ENCODE data around the gene WASL.

The WASL gene

DNA sequence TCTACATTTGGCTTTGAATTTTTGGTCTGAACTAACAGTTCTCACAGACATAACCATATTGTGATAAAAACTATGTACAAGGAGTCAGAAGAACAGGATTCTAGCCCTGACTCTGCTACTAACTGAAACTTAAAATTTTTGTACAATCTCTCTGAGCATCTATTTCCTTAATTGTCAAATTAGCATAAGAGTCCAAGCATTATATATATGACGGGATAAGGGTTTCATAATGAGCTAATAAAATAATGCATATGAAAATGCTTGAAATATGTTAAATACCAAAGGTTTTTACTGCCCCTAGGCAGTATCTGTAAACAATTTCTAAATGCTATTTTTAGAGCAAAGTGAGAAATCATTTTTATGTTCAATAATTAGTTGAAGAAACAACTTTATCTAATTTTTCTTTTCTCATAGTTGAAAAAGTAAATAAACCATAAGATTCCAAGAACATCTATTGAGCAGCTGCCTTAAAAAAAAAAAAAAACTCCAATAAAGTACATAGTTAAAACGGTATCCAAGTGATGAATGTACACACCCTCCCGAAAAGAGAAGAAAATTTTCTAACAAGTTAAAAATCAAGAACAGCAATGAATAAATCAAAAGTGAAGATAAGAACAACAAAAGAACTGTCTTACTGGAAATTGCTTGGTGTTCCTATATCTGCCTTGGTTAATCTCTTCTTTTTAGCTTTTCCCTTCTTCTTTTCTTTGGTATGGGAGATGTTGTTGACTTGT, 52.7 kb downstream of the WASL start:
- no peak overlapping the region for H2AFZ ChIP-seq (ENCODE audit: low read length, unreplicated experiment)
- no peaks in the 10 kb centered on the region for H3K27me3 ChIP-seq (ENCODE audit: insufficient read depth, low read length)
- no peaks in the 10 kb centered on the region for H3K4me1 ChIP-seq (ENCODE audit: control insufficient read depth, insufficient read depth, low read length, unreplicated experiment)
- no peak overlapping the region for H3K4me3 ChIP-seq (ENCODE audit: low read depth, low read length)
- H3K27ac ChIP-seq (ENCODE audit: low read depth, low read length): no peak overlapping the region
- H3K79me2 ChIP-seq (ENCODE audit: control insufficient read depth, insufficient read depth, low read length, unreplicated experiment): no peaks in the 10 kb centered on the region
- peaks cover 3% of the 10 kb centered on the region; the same call in 1 of the 2 replicates for H3K36me3 ChIP-seq (ENCODE audit: insufficient read depth, low read length)

GRCh38 chr7:123692471-123692877, 56.3 kb downstream of the WASL start:
- no peaks in the 10 kb centered on the region for H3K79me2 ChIP-seq (ENCODE audit: control insufficient read depth, insufficient read depth, low read length, unreplicated experiment)
- H3K27ac ChIP-seq (ENCODE audit: low read depth, low read length): no peak overlapping the region
- no peak overlapping the region for H3K4me3 ChIP-seq (ENCODE audit: low read depth, low read length)
- no peaks in the 10 kb centered on the region for H3K4me1 ChIP-seq (ENCODE audit: control insufficient read depth, insufficient read depth, low read length, unreplicated experiment)
- no peak overlapping the region for H2AFZ ChIP-seq (ENCODE audit: low read length, unreplicated experiment)
- peaks cover 10% of the 10 kb centered on the region for H3K36me3 ChIP-seq (ENCODE audit: insufficient read depth, low read length)
- no peaks in the 10 kb centered on the region for H3K27me3 ChIP-seq (ENCODE audit: insufficient read depth, low read length)

GRCh38 chr7:123690550-123690949, 58.3 kb downstream of the WASL start:
- Histone ChIP-seq H3K79me2 (ENCODE audit: control insufficient read depth, insufficient read depth, low read length, unreplicated experiment) (no peaks in the 10 kb centered on the region), H3K36me3 (ENCODE audit: insufficient read depth, low read length) (peaks cover 10% of the 10 kb centered on the region), H3K27ac (ENCODE audit: low read depth, low read length) (no peak overlapping the region), H2AFZ (ENCODE audit: low read length, unreplicated experiment) (no peak overlapping the region), H3K27me3 (ENCODE audit: insufficient read depth, low read length) (no peaks in the 10 kb centered on the region), H3K4me1 (ENCODE audit: control insufficient read depth, insufficient read depth, low read length, unreplicated experiment) (no peaks in the 10 kb centered on the region), H3K4me3 (ENCODE audit: low read depth, low read length) (no peak overlapping the region)

GRCh38 chr7:123689250-123689649, 59.6 kb downstream of the WASL start:
- H3K4me1 ChIP-seq (ENCODE audit: control insufficient read depth, insufficient read depth, low read length, unreplicated experiment): no peaks in the 10 kb centered on the region
- H3K4me3 ChIP-seq (ENCODE audit: low read depth, low read length): no peak overlapping the region
- H3K27me3 ChIP-seq (ENCODE audit: insufficient read depth, low read length): no peaks in the 10 kb centered on the region
- H3K27ac ChIP-seq (ENCODE audit: low read depth, low read length): no peak overlapping the region
- H2AFZ ChIP-seq (ENCODE audit: low read length, unreplicated experiment): no peak overlapping the region
- H3K36me3 ChIP-seq (ENCODE audit: insufficient read depth, low read length): peaks cover 10% of the 10 kb centered on the region
- H3K79me2 ChIP-seq (ENCODE audit: control insufficient read depth, insufficient read depth, low read length, unreplicated experiment): no peaks in the 10 kb centered on the region

DNA sequence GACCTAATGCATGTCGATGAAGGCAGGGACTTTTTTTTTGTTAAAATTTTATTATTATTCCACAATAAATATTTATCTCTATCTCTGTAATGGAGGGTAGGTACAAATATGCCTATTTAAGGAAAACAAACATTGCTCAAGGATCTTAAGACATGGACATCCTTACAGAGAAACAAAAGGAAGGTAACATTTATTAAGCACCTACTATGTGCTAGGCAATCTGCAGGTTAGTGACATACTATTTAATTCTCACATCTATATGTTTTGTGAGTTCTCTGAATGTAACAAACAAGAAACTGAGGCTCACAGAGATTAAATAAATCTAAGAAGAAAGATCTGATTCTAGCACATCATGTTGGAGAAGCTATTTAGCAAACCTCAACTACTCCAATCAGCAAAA, 61.1 kb downstream of the WASL start:
- peaks cover 10% of the 10 kb centered on the region for H3K36me3 ChIP-seq (ENCODE audit: insufficient read depth, low read length)
- H3K27ac ChIP-seq (ENCODE audit: low read depth, low read length): no peak overlapping the region
- H2AFZ ChIP-seq (ENCODE audit: low read length, unreplicated experiment): no peak overlapping the region
- no peaks in the 10 kb centered on the region for H3K79me2 ChIP-seq (ENCODE audit: control insufficient read depth, insufficient read depth, low read length, unreplicated experiment)
- H3K4me3 ChIP-seq (ENCODE audit: low read depth, low read length): no peak overlapping the region
- no peaks in the 10 kb centered on the region for H3K4me1 ChIP-seq (ENCODE audit: control insufficient read depth, insufficient read depth, low read length, unreplicated experiment)
- no peaks in the 10 kb centered on the region for H3K27me3 ChIP-seq (ENCODE audit: insufficient read depth, low read length)

- H3K79me2 ChIP-seq (ENCODE audit: control insufficient read depth, insufficient read depth, low read length, unreplicated experiment): no peaks in the 10 kb centered on the region
- no peak overlapping the region for H2AFZ ChIP-seq (ENCODE audit: low read length, unreplicated experiment)
- no peak overlapping the region for H3K27ac ChIP-seq (ENCODE audit: low read depth, low read length)
- no peaks in the 10 kb centered on the region for H3K4me1 ChIP-seq (ENCODE audit: control insufficient read depth, insufficient read depth, low read length, unreplicated experiment)
- no peak overlapping the region for H3K4me3 ChIP-seq (ENCODE audit: low read depth, low read length)
- no peaks in the 10 kb centered on the region for H3K27me3 ChIP-seq (ENCODE audit: insufficient read depth, low read length)
- H3K36me3 ChIP-seq (ENCODE audit: insufficient read depth, low read length): peaks cover 11% of the 10 kb centered on the region
Measured at GRCh38 chr7:123687161-123687560, 61.6 kb downstream of the WASL start.

DNA sequence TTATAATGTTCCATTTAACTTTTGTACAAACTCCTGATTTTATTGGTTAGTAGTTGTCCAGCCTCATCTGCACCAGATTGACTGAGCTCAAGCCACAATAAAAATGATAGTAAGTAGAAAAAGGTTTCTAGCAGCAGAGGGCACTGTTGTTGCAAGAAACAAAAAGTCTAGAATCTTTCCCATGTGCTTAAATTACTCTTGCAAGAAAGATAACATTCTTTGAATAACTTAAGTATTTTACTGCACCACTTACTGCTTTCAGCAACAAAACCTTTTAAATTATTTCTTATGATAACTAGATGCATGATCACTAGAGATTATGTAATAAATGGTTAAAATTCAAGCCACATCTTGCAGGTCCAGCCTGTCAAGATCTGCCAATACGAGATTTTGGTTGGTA, 66.1 kb downstream of the WASL start:
- Histone ChIP-seq H3K4me3 (ENCODE audit: low read depth, low read length) (no peak overlapping the region), H3K27ac (ENCODE audit: low read depth, low read length) (no peak overlapping the region), H3K79me2 (ENCODE audit: control insufficient read depth, insufficient read depth, low read length, unreplicated experiment) (no peaks in the 10 kb centered on the region), H2AFZ (ENCODE audit: low read length, unreplicated experiment) (no peak overlapping the region), H3K27me3 (ENCODE audit: insufficient read depth, low read length) (no peaks in the 10 kb centered on the region), H3K36me3 (ENCODE audit: insufficient read depth, low read length) (peaks cover 9% of the 10 kb centered on the region), H3K4me1 (ENCODE audit: control insufficient read depth, insufficient read depth, low read length, unreplicated experiment) (no peaks in the 10 kb centered on the region)

GRCh38 chr7:123681561-123681960, 67.2 kb downstream of the WASL start:
- no peak overlapping the region for H2AFZ ChIP-seq (ENCODE audit: low read length, unreplicated experiment)
- peaks cover 9% of the 10 kb centered on the region for H3K36me3 ChIP-seq (ENCODE audit: insufficient read depth, low read length)
- H3K79me2 ChIP-seq (ENCODE audit: control insufficient read depth, insufficient read depth, low read length, unreplicated experiment): no peaks in the 10 kb centered on the region
- no peak overlapping the region for H3K27ac ChIP-seq (ENCODE audit: low read depth, low read length)
- H3K27me3 ChIP-seq (ENCODE audit: insufficient read depth, low read length): no peaks in the 10 kb centered on the region
- no peak overlapping the region for H3K4me3 ChIP-seq (ENCODE audit: low read depth, low read length)
- no peaks in the 10 kb centered on the region for H3K4me1 ChIP-seq (ENCODE audit: control insufficient read depth, insufficient read depth, low read length, unreplicated experiment)

GRCh38 chr7:123680580-123680979, 68.2 kb downstream of the WASL start:
- H3K79me2 ChIP-seq (ENCODE audit: control insufficient read depth, insufficient read depth, low read length, unreplicated experiment): no peaks in the 10 kb centered on the region
- no peaks in the 10 kb centered on the region for H3K4me1 ChIP-seq (ENCODE audit: control insufficient read depth, insufficient read depth, low read length, unreplicated experiment)
- no peak overlapping the region for H3K4me3 ChIP-seq (ENCODE audit: low read depth, low read length)
- no peak overlapping the region for H3K27ac ChIP-seq (ENCODE audit: low read depth, low read length)
- peaks cover 9% of the 10 kb centered on the region for H3K36me3 ChIP-seq (ENCODE audit: insufficient read depth, low read length)
- H2AFZ ChIP-seq (ENCODE audit: low read length, unreplicated experiment): no peak overlapping the region
- H3K27me3 ChIP-seq (ENCODE audit: insufficient read depth, low read length): no peaks in the 10 kb centered on the region

DNA sequence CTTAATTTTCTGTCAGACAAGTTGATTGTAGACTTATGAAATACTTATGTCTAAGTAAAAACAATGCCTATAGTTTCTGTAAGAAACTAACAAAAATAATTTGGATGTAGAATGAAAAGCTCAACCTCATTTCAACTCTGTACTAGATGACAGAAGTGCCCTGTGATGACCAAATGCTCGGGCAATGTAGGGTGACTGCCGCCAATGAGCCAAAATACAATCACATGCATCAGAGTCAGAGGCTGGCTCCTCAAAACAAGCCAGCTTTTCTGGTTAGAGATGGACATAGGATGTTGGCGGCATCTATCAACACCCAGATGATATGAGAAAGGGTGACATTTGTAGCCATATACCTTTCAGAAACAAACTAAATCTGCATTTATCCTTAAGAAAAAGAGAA, 69.2 kb downstream of the WASL start:
- H3K27ac ChIP-seq (ENCODE audit: low read depth, low read length): no peak overlapping the region
- no peaks in the 10 kb centered on the region for H3K27me3 ChIP-seq (ENCODE audit: insufficient read depth, low read length)
- H2AFZ ChIP-seq (ENCODE audit: low read length, unreplicated experiment): no peak overlapping the region
- peaks cover 9% of the 10 kb centered on the region for H3K36me3 ChIP-seq (ENCODE audit: insufficient read depth, low read length)
- H3K79me2 ChIP-seq (ENCODE audit: control insufficient read depth, insufficient read depth, low read length, unreplicated experiment): no peaks in the 10 kb centered on the region
- no peak overlapping the region for H3K4me3 ChIP-seq (ENCODE audit: low read depth, low read length)
- peaks cover 9% of the 10 kb centered on the region for H3K4me1 ChIP-seq (ENCODE audit: control insufficient read depth, insufficient read depth, low read length, unreplicated experiment)

DNA sequence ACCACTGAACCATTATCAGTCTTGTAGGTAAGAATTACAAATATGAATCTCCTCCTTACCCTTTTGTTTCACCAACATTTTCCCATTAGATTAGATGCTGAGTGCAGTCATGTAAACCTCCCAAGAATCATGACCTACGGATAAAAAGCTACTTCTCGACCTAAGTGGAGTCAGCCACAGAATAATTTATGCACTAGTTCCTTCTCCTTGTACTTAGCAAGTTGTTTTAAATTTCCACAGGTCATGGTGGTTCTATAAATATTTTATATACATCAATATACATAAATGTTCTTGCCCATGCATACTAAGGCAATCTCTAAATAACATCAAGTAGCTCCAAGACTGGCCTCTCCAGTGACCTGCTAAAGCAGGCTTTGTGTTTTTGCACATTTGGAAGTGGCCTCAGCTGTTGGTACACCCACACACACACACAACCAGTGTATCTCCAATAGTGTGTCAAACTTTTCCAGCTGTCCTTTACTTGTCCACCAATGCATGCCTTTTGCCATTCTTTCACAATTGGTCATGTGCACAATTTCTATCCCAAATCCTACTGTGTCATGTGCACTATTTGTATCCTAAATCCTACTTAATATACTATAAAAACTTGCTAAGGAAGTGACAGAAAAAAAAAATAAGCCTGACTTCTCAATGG, 71.6 kb downstream of the WASL start:
- Histone ChIP-seq H3K27me3 (ENCODE audit: insufficient read depth, low read length) (no peaks in the 10 kb centered on the region), H3K4me3 (ENCODE audit: low read depth, low read length) (no peak overlapping the region), H2AFZ (ENCODE audit: low read length, unreplicated experiment) (no peak overlapping the region), H3K27ac (ENCODE audit: low read depth, low read length) (no peak overlapping the region), H3K36me3 (ENCODE audit: insufficient read depth, low read length) (peaks cover 8% of the 10 kb centered on the region), H3K4me1 (ENCODE audit: control insufficient read depth, insufficient read depth, low read length, unreplicated experiment) (peaks cover 15% of the 10 kb centered on the region), H3K79me2 (ENCODE audit: control insufficient read depth, insufficient read depth, low read length, unreplicated experiment) (no peaks in the 10 kb centered on the region)
